ENCODE data around the gene NELL1.

- no peak for TF ChIP-seq CTCF (conservative IDR thresholded peaks at IDR 0.05; ENCODE audit: low read depth in 2 of 2)
- TF ChIP-seq POLR2AphosphoS5 (IDR thresholded peaks at IDR 0.05; ENCODE audit: low read depth): no peak
- no peak for TF ChIP-seq CREB1 (CRISPR knock-in tag; IDR thresholded peaks at IDR 0.05; ENCODE audit: low read depth)
Observed at GRCh38 chr11:21461701-21462100, 792.3 kb downstream of the NELL1 start.

All from GM23338 (cell line).